HG03060 (cell line): ENCODE measurements around the gene ADGRE2.

ENCODE experiments used
- ATAC-seq: cut with Tn5 transposase; IDR thresholded peaks from one replicate; pipeline ENCODE4 v1.9.1; 2021; ENCODE audit warnings: low read depth, moderate number of reproducible peaks; ENCODE audit not compliant: unreplicated experiment

Gene ADGRE2

GRCh38 chr19:14748601-14749000, 29.8 kb downstream of the ADGRE2 start:
- no peak for ATAC-seq

- no peak for ATAC-seq
These were observed 31.5 kb downstream of the ADGRE2 start for GRCh38 chr19:14746886-14747285.

GRCh38 chr19:14735915-14736314, 42.4 kb downstream of the ADGRE2 start:
- no peak for ATAC-seq

- ATAC-seq = no peak
These were observed 44.8 kb downstream of the ADGRE2 start for GRCh38 chr19:14733574-14733973.

- no peak for ATAC-seq
These were observed 45.9 kb downstream of the ADGRE2 start for GRCh38 chr19:14732510-14732909.

GRCh38 chr19:14731200-14731599, 47.2 kb downstream of the ADGRE2 start:
- no peak for ATAC-seq

GRCh38 chr19:14728595-14728994, 49.8 kb downstream of the ADGRE2 start:
- no peak for ATAC-seq

- no peak for ATAC-seq
These were observed 56.2 kb downstream of the ADGRE2 start for GRCh38 chr19:14722127-14722526.

GRCh38 chr19:14719162-14719561, 59.2 kb downstream of the ADGRE2 start:
- ATAC-seq = no peak

GRCh38 chr19:14718522-14719116, 59.7 kb downstream of the ADGRE2 start:
- no peak for ATAC-seq

GRCh38 chr19:14715841-14716240, 62.5 kb downstream of the ADGRE2 start:
- ATAC-seq = no peak

- ATAC-seq = no peak
These were observed 73.9 kb downstream of the ADGRE2 start for GRCh38 chr19:14704450-14704849.

- ATAC-seq = no peak
These were observed 74.5 kb downstream of the ADGRE2 start for GRCh38 chr19:14703833-14704232.

- ATAC-seq = no peak
These were observed 77.5 kb downstream of the ADGRE2 start for GRCh38 chr19:14700711-14701375.

GRCh38 chr19:14699641-14700040, 78.7 kb downstream of the ADGRE2 start:
- ATAC-seq = no peak

- no peak for ATAC-seq
These were observed 82.9 kb downstream of the ADGRE2 start for GRCh38 chr19:14695471-14695870.

GRCh38 chr19:14694641-14695266, 83.6 kb downstream of the ADGRE2 start:
- no peak for ATAC-seq

GRCh38 chr19:14689598-14690503, 88.5 kb downstream of the ADGRE2 start, which contains the start of gene ZNF333:
Gene ZNF333 (plus strand): TSS chr19:14690048. CDS start chr19:14693492, 3,444 bp downstream.
- ATAC-seq = peak; percentile 55

GRCh38 chr19:14686411-14686810, 91.9 kb downstream of the ADGRE2 start:
- no peak for ATAC-seq

GRCh38 chr19:14683439-14683838, 94.9 kb downstream of the ADGRE2 start:
- ATAC-seq = no peak
